Measurements from ENCODE around the gene UBE2E3. TPM values are rescaled to one million over a fixed set of nuclear protein-coding genes. Genes with fewer than 3 reads are reported as not detected.
"Not testable (repeated sequence)": the region's sequence is repeated elsewhere in the genome, so short reads cannot be mapped to it uniquely, and the experiment has no call there.

Gene UBE2E3
- total RNA-seq, 1 experiment from 2014 or later, result 180 TPM

DNA sequence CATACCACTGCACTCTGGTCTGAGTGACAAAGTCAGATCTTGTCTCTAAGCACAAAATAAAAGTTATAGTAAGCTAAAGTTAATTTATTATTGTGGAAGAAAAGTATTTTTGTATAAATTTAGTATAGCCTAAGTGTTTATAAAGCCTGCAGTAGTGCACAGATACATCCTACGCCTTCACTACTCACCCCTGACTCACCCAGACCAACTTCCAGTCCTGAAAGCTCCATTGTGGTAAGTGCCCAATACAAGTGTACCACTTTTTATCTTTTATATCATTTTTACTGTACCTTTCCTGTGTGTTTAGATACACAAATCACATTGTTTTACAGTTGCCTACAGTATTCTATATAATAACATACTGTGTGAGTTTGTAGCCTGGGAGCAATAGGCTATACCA is 57.5 kb downstream of the UBE2E3 start:
- Histone ChIP-seq H3K36me3 (ENCODE audit: low read depth) (no peaks in the 10 kb centered on the region), H3K4me1 (replicated peaks; ENCODE audit: insufficient read depth) (0 out of 2 replicates have a peak, but pooled peaks cover 3% of the 10 kb centered on the region), H3K27ac (no peak overlapping the region), H4K20me1 (ENCODE audit: insufficient read depth) (peaks cover 14% of the 10 kb centered on the region), H2AFZ (no peak overlapping the region), H3K9me3 (ENCODE audit: insufficient read depth, low read depth) (no peaks in the 10 kb centered on the region), H3K4me2 (no peak overlapping the region), H3K27me3 (ENCODE audit: insufficient read depth, low read depth) (no peaks in the 10 kb centered on the region), H3F3A (ENCODE audit: insufficient read depth, low read depth) (peaks cover 5% of the 10 kb centered on the region; the same call in 1 of the 2 replicates), H3K9me2 (ENCODE audit: insufficient read depth) (no peaks in the 10 kb centered on the region; the same call in 1 of the 2 replicates), H3K79me2 (ENCODE audit: low read depth) (peaks cover 58% of the 10 kb centered on the region), H3K4me3 (no peak overlapping the region)
- ChIA-PET POLR2A (ENCODE audit: unreplicated experiment) (interaction anchor here (0.6 kb wide), 1 partner anchor 10 kb away, joined by 4 read pairs; no protein-coding TSS in a partner anchor), CTCF (no interaction called here)
- TF ChIP-seq, protein P1, sequence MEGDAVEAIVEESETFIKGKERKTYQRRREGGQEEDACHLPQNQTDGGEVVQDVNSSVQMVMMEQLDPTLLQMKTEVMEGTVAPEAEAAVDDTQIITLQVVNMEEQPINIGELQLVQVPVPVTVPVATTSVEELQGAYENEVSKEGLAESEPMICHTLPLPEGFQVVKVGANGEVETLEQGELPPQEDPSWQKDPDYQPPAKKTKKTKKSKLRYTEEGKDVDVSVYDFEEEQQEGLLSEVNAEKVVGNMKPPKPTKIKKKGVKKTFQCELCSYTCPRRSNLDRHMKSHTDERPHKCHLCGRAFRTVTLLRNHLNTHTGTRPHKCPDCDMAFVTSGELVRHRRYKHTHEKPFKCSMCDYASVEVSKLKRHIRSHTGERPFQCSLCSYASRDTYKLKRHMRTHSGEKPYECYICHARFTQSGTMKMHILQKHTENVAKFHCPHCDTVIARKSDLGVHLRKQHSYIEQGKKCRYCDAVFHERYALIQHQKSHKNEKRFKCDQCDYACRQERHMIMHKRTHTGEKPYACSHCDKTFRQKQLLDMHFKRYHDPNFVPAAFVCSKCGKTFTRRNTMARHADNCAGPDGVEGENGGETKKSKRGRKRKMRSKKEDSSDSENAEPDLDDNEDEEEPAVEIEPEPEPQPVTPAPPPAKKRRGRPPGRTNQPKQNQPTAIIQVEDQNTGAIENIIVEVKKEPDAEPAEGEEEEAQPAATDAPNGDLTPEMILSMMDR (conservative IDR thresholded peaks at IDR 0.05), result no peak
- TF ChIP-seq EZH2 (IDR thresholded peaks at IDR 0.05; ENCODE audit: low read depth), result no peak
- BruUV-seq (replicated peaks), result no TSS peak
- intact Hi-C loops (cut with micrococcal nuclease; ENCODE audit: unreplicated experiment), result no loop called here
- no peak for DNase-seq

DNA sequence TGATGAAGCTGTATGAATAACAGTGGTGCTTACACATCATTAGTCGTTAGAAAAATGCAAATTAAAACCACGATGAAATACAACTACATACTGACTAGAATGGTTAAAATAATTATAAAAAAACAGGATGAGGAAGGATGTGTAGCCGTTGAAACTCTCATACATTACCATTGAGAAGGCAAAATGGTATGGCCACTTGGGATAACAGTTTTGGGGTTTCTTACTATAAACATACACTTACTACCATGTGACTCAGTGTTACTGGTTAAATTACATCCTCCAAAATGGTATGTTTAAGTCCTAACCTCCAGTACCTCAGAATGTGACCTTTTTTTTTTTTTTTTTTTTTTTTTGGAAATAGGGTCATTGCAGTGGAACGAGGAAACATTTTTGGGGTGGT is 58.4 kb downstream of the UBE2E3 start:
- no peaks in the 10 kb centered on the region for H3K36me3 ChIP-seq (ENCODE audit: low read depth)
- no peak overlapping the region for H2AFZ ChIP-seq
- peaks cover 14% of the 10 kb centered on the region for H4K20me1 ChIP-seq (ENCODE audit: insufficient read depth)
- POLR2A ChIA-PET (ENCODE audit: unreplicated experiment), result no interaction called here
- no peak overlapping the region for H3K4me2 ChIP-seq
- CTCF ChIA-PET, result no interaction called here
- TF ChIP-seq, protein P1 (conservative IDR thresholded peaks at IDR 0.05), result no peak
- TF ChIP-seq EZH2 (IDR thresholded peaks at IDR 0.05; ENCODE audit: low read depth), result no peak
- H3K27me3 ChIP-seq (ENCODE audit: insufficient read depth, low read depth), result no peaks in the 10 kb centered on the region
- H3K79me2 ChIP-seq (ENCODE audit: low read depth), result peaks cover 66% of the 10 kb centered on the region
- no TSS peak for BruUV-seq (replicated peaks)
- 0 out of 2 replicates have a peak, but pooled peaks cover 3% of the 10 kb centered on the region for H3K4me1 ChIP-seq (replicated peaks; ENCODE audit: insufficient read depth)
- peaks cover 5% of the 10 kb centered on the region; the same call in 1 of the 2 replicates for H3F3A ChIP-seq (ENCODE audit: insufficient read depth, low read depth)
- no peaks in the 10 kb centered on the region; the same call in 1 of the 2 replicates for H3K9me2 ChIP-seq (ENCODE audit: insufficient read depth)
- H3K27ac ChIP-seq, result no peak overlapping the region
- DNase-seq, result no peak
- no peak overlapping the region for H3K4me3 ChIP-seq
- H3K9me3 ChIP-seq (ENCODE audit: insufficient read depth, low read depth), result no peaks in the 10 kb centered on the region
- intact Hi-C loops (cut with micrococcal nuclease; ENCODE audit: unreplicated experiment), result no loop called here

DNA sequence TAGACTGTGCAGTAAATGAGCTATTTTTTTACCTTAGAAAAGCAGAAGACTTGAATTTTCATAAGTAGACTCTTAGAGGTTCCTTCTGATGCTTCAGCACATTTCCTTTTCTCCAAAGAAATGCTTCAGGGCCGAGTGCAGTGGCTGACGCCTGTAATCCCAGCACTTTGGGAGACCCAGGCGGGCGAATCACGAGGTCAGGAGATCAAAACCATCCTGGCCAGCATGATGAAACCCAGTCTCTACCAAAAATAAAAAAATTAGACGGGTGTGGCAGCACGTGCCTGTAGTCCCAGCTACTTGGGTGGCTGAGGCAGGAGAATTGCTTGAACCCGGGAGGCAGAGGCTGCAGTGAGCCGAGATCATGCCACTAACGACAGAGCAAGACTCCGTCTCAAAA is 60.4 kb downstream of the UBE2E3 start:
- H2AFZ ChIP-seq; H3K4me3 ChIP-seq; H3K27me3 ChIP-seq (ENCODE audit: insufficient read depth, low read depth); H3F3A ChIP-seq (ENCODE audit: insufficient read depth, low read depth); H3K36me3 ChIP-seq (ENCODE audit: low read depth); H3K4me2 ChIP-seq; BruUV-seq (replicated peaks); DNase-seq; POLR2A ChIA-PET (ENCODE audit: unreplicated experiment); H3K27ac ChIP-seq; H3K4me1 ChIP-seq (replicated peaks; ENCODE audit: insufficient read depth); H3K9me2 ChIP-seq (ENCODE audit: insufficient read depth); H3K9me3 ChIP-seq (ENCODE audit: insufficient read depth, low read depth): not testable (repeated sequence)
- intact Hi-C loops (cut with micrococcal nuclease; ENCODE audit: unreplicated experiment), result loop anchor here (10.0 kb wide), 1 partner anchor 676 kb away; no protein-coding TSS in a partner anchor
- peaks cover 14% of the 10 kb centered on the region for H4K20me1 ChIP-seq (ENCODE audit: insufficient read depth)
- CTCF ChIA-PET, result interaction anchor here (0.7 kb wide), 2 partner anchors 475 to 736 kb away, joined by 3 to 17 read pairs; no protein-coding TSS in a partner anchor
- peaks cover 70% of the 10 kb centered on the region for H3K79me2 ChIP-seq (ENCODE audit: low read depth)

Data from PC-9 (cell line).